HPDE6-E6E7 (cell line): ENCODE results near the gene CCNL2.

Experiments used
- DNase-seq: peaks from one replicate; pipeline ENCODE4 v3.0.0; 2011; ENCODE audit warnings: missing footprints; ENCODE audit errors: extremely low spot score

The CCNL2 gene

DNA sequence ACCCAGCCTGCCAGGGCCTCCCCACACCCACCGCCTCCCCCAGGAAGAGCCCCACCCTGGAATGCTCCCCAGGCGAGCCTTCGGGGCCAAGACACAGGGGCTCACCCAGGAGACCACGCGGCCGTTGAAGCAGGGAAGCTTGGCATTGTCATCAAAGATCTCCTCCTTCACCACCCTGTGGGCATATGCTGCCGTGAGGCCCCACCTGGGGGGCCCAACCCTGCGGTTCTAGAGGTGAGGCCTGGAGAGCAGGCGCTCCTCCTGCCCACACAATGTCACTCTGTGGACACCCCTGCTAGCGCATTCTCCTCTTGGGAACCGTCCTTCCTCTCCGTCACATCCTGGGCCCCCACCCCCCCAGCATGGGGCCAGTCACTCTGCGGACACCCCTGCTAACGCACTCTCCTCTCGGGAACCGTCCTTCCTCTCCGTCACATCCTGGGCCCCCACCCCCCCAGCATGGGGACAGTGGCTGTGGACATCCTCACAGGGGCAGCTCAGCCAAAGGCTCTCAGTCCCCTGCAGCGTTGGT is 56.5 kb downstream of the CCNL2 start:
- DNase-seq = no peak

DNA sequence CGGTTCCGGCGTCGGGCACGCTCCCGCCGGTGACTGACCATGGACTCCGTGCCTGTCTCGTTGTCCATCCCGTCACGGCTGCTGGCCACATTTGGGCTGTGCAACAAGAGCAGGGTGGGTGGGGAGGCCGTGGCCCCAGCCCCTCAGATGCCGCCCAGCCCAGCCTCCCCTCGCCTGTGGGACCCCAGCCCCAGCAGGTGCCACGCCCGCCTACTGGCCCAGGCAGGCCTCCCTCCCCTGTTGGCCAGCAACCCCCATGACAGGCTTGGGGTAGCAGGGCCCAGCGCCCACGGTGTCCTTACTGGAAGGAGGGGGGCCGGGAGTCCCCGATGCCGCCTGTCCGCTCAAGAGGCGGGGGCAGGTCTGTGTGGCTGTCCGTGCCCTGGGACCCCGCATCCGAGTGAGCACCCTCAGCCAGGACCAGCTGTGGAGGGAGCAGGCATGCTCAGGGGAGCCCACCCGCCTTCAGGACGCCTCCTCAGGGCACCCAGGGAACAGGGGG is 57.0 kb downstream of the CCNL2 start:
- DNase-seq = no peak

DNA sequence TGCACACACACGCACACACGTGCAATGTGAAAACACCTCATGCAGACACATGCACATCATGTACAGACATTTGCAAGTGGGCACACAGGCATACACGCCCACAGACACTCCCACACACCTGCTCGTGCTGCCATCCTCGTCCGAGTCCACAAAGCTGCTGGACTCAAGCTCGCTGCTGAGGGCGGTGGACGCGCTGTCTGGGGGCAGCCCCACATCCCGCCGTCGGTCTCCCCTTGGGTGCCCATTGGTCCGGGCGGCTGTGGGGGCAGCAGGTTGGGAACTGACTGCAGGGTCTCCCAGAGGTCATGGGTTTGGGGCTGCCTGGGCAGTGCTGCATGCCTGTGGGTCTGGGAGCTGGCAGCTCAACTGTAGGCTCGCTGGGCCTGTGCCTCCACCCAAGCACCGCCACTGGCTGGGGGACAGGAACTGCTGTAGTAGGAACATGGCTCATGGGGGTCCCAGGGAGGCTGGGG is 57.5 kb downstream of the CCNL2 start:
- no peak for DNase-seq

DNA sequence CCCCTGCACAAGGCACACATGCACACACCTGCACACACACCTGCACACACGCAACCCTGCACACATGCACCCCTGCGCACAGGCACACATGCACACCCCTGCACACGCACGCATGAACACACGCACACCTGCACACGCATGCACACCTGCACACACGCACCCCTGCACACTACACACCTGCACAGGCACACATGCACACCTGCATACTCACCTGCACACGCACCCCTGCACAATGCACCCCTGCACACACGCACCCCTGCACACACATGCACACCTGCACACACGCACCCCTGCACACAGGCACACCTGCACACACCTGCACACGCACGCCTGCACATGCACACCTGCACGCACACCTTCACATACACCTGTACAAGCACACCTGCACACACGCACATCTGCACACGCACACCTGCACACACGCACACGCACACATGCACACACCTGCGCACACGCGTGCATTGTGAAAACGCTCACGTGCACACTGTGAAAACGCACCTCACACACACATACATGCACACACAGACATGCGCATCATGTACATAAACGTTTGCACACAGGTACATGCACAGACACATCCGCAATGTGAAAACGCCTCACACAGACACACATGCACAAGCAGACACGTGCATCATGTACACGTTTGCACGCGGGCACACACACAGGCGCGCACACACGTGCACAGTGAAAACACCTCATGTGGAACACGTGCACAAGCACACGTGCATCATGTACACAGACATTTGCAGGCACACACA is 58.2 kb downstream of the CCNL2 start:
- no peak for DNase-seq

DNA sequence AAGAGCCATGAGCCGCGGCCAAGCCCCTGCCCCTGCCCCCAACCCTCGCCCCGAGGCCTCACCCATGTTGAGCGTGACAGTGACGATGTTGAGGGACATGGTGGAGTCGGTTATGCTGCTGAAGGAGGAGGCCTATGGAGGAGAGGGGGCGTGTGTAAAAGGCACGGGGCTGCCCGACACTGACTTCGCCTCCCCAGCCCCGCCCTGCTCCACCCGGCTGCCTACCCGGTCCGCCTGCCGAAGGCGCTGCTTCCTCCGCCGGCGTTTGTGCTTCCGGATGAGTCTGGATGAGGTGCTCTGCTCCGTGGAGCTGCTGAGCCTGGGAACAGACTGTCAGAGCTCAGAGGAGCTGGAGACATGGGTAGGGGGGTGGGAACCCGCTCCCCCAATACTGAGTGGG is 59.0 kb downstream of the CCNL2 start:
- no peak for DNase-seq

DNA sequence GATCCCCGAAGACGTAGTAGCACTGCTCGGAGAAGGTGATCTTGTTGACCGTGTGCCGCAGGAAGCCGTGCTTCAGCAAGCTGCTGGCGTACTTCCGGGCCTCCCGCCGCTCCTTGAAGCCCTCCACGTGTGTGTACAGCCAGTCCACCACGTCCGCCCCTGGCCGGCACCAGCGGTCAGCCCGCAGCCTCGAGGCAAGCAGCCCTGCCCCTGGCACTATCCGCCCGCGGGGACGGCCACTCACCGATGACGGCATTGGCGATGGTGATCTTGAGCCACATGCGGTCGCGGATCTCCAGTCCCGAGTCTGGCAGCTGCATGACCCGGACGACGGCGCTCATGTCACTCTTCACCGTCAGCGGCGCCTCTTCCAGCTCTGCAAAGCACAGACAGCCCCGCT is 60.9 kb downstream of the CCNL2 start:
- no peak for DNase-seq

DNA sequence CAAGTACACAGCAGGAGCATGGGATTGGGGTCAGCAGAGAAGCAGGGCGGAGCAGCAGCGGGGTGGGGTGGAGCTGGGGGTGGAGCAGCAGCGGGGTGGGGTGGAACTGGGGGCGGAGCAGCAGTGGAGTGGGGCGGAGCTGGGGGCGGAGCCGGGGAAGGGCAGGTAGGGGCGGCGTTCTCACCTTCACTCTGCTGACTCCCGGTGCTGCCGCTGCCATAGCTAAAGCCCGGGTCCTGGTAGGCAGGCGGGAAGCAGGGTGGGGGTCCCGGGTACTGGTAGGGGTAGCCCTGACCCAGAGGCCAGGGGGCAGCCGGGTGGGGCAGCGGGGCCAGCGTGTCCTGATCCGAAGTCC is 61.4 kb downstream of the CCNL2 start:
- DNase-seq = no peak

DNA sequence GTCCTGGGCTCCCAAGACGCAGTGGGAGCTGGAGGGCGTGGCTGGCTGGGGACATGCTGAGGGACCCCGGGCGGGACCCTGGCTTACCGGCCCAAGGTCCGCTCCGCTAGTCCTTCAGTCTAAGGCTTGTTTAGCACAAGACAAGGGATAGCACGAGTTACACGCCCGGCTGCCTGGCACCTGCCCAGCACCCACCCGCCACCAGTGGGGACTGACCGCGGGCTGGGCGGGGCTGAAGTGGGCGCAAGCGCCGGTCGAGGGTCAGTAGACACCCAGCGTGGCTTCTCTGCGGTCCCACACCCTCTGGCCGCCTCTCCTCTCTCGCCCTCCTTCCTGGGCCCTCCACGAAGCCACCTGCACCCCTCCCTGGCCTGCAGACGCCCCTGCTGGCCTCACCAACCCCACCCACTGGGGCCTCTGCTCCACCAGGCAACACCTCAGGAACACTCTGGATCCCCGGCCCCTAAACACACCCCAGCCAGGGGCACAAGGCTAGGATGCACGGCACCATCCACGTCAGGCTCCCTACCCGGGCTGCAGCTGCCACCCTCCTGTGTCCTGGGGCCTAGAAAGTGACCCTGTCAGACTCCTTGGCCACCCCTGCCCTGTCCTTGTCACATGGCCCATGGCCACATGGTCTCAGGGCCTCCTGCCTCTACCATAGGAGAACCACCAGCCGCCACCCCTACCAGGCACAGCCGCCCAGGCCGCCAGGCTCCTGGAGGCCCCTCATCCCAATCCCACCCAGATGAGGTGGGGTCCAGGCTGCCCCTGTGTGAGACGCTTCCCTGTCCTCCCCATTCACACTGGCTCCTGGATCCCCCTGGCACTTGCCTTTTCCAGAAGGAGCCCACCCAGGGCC is 62.0 kb downstream of the CCNL2 start:
- no peak for DNase-seq

DNA sequence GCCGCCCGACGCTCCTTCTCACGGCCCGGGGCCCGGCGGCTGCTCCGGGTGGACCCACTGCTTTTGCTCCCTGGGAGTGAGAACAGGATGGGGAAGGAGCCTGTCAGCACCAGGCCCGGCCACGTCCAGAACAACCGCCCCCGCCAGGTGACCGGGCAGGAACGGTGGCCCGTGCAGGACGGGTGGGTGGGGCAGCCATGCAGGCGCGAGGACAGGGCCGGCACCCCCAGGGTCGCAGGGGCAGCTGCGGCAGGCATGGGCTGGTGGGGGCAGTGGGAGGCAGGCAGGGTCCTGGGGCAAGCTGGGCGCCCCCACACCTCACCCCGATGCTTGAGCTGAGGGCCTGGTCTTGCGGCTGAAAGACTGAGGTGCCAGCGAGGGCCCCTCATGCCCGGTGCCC is 62.7 kb downstream of the CCNL2 start:
- DNase-seq = no peak

DNA sequence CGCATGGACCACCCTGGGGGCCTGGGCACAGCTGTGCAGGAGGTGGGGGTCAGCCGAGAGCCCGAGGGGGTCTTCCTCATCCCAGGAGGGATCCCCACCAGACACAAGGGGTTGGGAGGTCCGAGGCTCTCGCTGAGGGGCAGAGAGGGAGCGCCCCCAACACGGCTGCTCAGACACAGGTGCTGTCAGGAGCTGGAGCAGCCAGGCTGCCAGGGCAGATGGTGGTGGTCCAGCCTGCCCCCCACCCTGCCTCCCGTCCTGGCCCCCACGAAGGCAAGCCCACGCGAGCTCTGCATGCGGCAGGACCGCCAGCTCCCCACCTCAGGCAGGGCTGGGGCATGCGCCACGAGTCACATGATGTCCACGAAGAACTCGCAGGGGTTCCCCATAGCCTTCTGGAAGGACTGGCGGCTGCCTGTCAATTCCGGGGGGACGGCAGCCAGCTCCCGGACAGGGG is 63.3 kb downstream of the CCNL2 start:
- DNase-seq = no peak
